Suppressor macrophage treated with lipopolysaccharide for 1 hour (primary cell): ENCODE data around the gene GNPTAB.
"Not testable (repeated sequence)": the region's sequence is repeated elsewhere in the genome, so short reads cannot be mapped to it uniquely, and the experiment has no call there.

ENCODE experiments used
- DNase-seq, 3 donors: peaks; one replicate each; pipeline ENCODE4 v3.0.0-alpha.2; 2020 to 2022

GNPTAB gene

DNA sequence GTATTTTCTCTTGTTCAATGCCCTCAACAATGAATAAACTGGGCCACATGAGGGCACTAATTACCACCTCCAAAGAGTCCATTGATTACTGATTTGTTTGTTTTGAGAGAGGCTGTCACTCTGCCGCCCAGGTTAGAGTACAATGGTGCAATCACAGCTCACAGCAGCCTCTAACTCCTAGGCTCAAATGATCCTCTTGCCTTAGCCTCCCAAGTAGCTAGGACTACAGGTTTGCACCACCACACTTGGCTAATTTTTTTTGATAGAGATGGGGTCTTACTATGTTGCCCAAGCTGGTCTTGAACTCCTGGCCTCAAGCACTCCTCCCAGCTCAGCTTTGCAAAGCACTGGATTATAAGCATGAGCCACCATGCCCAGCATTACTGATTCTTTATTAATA, 63.2 kb downstream of the GNPTAB start:
- no peak for DNase-seq

DNA sequence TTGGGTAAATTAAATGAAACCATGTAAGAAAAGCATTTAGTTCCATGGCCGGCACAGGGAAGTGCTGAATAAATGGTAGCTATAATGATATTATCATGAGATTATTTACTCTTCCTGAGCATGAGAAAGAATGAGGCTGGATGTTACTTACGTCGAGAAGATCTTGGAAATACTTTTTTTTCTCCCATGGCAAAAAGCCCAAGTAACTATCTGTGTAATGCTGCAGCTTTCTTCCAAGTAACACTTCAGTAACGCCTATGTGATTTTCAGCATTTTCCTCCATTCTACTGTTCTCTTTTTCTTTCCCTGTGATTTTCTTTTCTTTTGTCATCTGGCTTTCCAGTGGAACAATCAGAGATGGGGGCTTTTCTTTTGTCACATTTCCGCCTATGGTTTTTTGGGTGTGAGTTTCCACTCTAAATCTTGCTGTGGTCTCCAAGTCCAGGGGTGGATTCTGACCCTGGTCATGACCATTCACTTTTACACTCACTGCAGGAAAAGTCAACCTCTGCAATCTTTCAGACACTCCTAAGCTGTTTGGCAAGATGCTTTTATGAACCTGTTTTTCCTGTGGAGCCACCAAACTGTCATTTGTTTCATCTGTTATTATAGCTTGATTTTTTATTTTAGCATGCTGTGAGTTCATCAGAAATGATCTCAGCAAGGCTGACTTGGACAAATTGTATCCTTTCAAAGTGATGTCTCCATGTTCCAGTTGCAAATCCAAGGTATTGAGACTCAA, 66.5 kb downstream of the GNPTAB start:
- no peak for DNase-seq

DNA sequence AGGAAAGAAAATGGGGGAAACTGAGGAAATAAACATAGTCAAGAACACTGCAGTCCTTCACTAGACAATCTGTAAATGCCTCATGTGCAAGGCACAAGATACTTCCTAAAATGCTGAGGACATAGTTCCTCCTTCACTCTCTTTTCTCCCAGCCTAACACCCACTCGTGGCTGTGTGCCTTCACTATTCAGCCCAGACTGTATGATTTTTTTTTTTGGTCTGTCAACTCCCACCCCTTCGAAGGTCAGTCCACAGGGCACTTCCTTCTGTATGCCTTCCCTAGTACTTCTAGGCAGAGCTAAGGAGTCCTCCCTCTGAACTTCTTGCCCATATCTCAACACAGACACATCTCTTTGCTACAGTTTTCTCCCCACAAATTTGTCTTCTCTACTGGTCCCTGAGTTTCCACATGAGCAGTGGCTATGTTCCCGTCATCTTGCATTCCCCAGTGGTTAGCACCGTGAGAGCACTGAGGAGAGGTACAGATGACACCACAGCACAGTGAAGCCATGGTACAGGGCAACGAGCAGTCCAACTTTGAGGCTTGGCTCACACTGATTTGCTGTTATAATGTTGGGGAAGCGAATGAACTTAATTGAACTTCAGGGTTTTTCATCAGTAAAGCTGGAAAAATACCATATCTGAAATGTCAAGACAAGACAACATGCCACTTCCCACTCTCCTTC, 67.4 kb downstream of the GNPTAB start:
- DNase-seq = peak; percentile 78 to 86 (median 82)

DNA sequence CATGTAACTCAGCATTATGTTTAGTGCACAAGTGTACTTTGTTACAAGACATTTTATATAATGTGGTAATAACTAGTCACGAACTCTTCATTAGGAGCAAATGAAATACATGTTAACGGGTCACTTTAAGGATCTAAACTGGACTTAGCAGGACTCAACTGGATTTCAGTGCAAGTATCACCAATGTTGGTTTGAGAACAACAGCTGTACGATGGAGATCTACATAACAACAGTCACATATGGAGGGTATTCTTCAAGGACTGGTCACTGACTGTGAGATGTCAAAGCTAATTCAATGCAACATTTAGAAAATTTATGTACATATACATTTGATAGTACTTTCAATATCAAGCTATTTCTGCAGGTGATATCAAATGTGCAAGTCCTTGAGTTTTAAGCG, 69.0 kb downstream of the GNPTAB start:
- DNase-seq = no peak

- peak; percentile 66 to 81 (median 77) for DNase-seq
Observed at GRCh38 chr12:101761350-101761749, 69.4 kb downstream of the GNPTAB start.

- peak; percentile 44 to 60 (median 58) for DNase-seq
Observed at GRCh38 chr12:101759396-101760047, 71.2 kb downstream of the GNPTAB start.

- peak in 1 of 3 donors; percentile 9 for DNase-seq
Observed at GRCh38 chr12:101750152-101750551, 80.6 kb downstream of the GNPTAB start.

- DNase-seq = no peak
Observed at GRCh38 chr12:101749657-101750056, 81.1 kb downstream of the GNPTAB start.

DNA sequence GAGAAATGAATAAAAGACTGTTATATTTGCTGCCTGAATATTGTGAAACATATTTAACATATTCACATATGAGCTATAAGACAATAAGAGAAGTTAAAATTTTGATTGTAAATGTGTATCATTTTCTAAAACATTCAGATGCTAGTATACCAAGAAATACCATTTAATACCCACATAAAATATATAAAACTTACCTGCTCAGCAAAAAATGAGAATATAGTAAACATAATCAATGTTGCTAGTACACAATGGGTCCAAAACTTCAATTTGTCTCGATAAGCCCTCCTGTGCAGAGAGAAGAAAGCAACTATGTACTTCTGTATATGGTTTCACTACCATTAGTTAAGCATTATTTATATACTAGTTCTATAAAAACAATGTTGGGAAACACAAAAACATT, 81.9 kb downstream of the GNPTAB start:
- no peak for DNase-seq

GRCh38 chr12:101747697-101748096, 83.1 kb downstream of the GNPTAB start:
- peak; percentile 22 to 61 (median 39) for DNase-seq

GRCh38 chr12:101746661-101747060, 84.1 kb downstream of the GNPTAB start:
- no peak for DNase-seq

GRCh38 chr12:101746196-101746595, 84.6 kb downstream of the GNPTAB start:
- DNase-seq = no peak

GRCh38 chr12:101745481-101745880, 85.3 kb downstream of the GNPTAB start:
- no peak for DNase-seq

- no peak for DNase-seq
Observed at GRCh38 chr12:101743724-101744472, 86.9 kb downstream of the GNPTAB start.

DNA sequence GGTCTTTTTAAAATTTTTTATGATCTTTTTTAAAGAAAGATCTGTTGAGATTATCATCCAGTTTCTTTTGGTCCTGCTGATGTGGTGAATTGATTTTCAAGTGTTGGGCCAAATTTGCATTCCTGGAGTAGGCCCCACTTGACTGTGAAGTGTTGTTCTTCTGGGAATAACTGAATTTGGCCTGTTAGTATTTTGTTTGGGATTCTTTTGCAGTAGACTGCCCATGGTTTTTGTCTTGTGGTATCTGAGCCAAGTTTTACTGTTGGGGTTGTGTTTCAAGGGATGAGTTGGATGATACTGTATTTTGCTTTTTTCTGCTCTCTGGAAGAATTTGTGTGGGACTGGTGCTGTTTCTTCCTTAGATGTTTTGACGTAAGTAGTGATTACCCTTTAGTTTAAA, 87.5 kb downstream of the GNPTAB start:
- DNase-seq = no peak

GRCh38 chr12:101740980-101741379, 89.8 kb downstream of the GNPTAB start:
- DNase-seq = no peak

GRCh38 chr12:101740566-101740965, 90.2 kb downstream of the GNPTAB start:
- DNase-seq = no peak

- no peak for DNase-seq
Observed at GRCh38 chr12:101738920-101739665, 91.7 kb downstream of the GNPTAB start, which contains the start of gene SYCP3. TSS of gene SYCP3 (minus strand) at chr12:101739462. CDS start at chr12:101737935, 1,527 bp downstream.

DNA sequence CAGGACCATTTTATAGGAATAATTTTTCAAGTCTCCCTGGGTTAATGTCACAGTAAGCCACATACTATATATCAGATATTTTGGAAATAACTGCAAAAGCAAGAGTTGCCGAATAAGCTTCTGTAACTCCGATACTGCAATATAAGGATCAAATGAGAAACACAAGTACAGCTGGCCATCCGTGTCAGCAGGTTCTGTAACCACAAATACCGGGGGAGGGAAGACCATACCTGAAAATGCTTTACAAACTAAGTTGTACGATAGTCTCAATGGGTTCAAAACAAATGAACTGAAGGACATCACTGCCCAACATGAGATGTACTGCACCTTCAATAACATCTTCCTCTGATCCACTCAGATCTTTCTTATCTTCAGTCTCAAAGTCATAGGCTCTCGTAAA, 93.3 kb downstream of the GNPTAB start:
- DNase-seq = no peak

DNA sequence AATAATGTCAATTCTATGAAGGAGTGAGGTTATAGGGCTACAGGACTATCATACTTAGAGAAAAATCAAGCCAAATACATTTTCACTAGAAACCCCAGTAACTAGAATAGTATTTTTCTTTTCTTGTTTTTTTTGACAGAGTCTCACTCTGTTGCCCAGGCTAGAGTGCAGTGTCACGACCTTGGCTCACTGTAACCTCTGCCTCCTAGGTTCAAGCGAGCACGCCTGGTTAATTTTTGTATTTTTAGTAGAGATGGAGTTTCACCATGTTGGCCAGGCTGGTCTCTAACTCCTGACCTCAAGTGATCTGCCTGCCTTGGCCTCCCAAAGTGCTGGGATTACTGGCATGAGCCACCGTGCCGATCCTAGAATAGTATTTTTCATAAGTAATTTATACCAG, 96.3 kb downstream of the GNPTAB start:
- not testable (repeated sequence) for DNase-seq

DNA sequence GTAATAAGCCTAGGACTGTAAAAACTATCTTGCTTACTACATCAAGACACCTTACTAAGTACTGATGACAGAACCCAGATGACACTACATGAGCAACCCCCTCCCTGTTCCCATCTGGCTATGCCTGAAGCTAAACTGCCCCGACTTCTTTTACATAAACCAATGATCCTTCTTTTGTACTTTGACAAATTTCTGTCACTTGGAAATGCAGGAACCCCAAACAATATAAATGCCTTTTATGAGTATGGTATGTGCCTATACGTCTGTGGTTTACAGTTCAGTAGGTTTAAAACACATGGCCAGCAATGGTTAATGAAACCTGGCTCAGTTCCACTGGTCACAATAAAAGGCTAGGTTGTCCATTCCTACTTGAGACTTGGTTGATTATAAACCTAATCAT, 97.6 kb downstream of the GNPTAB start:
- DNase-seq = no peak

- DNase-seq = no peak
Observed at GRCh38 chr12:101732318-101732717, 98.4 kb downstream of the GNPTAB start.
